Esophagus squamous epithelium (tissue), 4 donors: Measurements from ENCODE around the gene B3GALT5.

ENCODE experiments used
- POLR2A ChIP-seq, 4 donors: fragments of 450-650 bp; IDR thresholded peaks; one replicate each; pipeline ENCODE4 v1.6.1; 2017; ENCODE audit warnings: antibody characterized with exemption in 4 of 4, mild to moderate bottlenecking in 4 of 4, moderate library complexity in 3 of 4
- TF ChIP-seq, protein P1 (sequence below), 6 experiments: fragments of 450-650 bp in 4 of 6; fragments of 200-600 bp in 2 of 6; sonication (generic) in 2 of 6; IDR thresholded peaks; one replicate each; pipeline ENCODE4 v1.5.1; 2016 to 2019; ENCODE audit warnings: antibody characterized with exemption in 6 of 6, mild to moderate bottlenecking in 4 of 6, moderate library complexity in 4 of 6

DNA sequence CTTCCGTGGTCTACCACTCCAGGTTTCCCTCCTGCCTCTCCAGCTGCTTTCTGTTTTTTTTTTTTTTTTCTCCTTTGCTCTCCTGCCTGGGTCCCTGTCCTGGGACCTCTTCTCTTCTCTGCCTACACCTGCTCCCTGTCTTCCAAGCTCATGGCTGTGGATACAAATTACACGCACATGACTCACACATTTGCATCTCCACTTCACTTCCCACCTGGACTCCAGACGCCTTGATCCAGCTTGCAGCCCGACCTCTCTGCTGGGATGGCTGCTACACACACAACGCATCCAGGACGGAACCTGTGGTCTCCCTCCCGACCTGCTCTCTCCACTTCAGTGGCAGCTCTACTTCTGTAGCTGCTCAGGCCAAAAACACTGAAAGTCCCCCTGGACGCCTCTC is 44.4 kb upstream of the B3GALT5 start:
- TF ChIP-seq, protein P1, sequence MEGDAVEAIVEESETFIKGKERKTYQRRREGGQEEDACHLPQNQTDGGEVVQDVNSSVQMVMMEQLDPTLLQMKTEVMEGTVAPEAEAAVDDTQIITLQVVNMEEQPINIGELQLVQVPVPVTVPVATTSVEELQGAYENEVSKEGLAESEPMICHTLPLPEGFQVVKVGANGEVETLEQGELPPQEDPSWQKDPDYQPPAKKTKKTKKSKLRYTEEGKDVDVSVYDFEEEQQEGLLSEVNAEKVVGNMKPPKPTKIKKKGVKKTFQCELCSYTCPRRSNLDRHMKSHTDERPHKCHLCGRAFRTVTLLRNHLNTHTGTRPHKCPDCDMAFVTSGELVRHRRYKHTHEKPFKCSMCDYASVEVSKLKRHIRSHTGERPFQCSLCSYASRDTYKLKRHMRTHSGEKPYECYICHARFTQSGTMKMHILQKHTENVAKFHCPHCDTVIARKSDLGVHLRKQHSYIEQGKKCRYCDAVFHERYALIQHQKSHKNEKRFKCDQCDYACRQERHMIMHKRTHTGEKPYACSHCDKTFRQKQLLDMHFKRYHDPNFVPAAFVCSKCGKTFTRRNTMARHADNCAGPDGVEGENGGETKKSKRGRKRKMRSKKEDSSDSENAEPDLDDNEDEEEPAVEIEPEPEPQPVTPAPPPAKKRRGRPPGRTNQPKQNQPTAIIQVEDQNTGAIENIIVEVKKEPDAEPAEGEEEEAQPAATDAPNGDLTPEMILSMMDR (IDR thresholded peaks at IDR 0.05), result no peak
- no peak for TF ChIP-seq POLR2A (IDR thresholded peaks at IDR 0.05)
